Measurements from ENCODE around the gene DOK6.

DNA sequence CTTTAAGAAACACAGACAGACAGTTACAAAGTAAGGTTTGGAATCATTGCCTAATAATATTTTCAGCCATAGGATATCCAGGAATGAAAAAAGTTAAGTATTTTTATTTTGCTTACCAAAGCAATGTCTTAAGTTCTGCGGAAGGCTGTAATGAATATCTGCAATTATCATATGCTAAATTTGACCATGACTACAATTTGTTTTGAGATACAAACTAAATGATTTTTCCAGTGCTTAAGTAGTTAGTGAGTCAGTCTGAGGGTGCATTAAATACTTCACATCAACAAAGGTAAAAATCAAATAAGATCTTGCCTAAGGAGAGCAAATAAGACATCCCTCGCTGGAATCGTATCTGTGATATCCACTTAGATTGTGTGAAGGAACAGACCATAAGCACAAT is 297.0 kb downstream of the DOK6 start:
- no peak for TF ChIP-seq POLR2AphosphoS2 (IDR thresholded peaks at IDR 0.05; ENCODE audit: low read depth, low read length)
- TF ChIP-seq, protein P1, sequence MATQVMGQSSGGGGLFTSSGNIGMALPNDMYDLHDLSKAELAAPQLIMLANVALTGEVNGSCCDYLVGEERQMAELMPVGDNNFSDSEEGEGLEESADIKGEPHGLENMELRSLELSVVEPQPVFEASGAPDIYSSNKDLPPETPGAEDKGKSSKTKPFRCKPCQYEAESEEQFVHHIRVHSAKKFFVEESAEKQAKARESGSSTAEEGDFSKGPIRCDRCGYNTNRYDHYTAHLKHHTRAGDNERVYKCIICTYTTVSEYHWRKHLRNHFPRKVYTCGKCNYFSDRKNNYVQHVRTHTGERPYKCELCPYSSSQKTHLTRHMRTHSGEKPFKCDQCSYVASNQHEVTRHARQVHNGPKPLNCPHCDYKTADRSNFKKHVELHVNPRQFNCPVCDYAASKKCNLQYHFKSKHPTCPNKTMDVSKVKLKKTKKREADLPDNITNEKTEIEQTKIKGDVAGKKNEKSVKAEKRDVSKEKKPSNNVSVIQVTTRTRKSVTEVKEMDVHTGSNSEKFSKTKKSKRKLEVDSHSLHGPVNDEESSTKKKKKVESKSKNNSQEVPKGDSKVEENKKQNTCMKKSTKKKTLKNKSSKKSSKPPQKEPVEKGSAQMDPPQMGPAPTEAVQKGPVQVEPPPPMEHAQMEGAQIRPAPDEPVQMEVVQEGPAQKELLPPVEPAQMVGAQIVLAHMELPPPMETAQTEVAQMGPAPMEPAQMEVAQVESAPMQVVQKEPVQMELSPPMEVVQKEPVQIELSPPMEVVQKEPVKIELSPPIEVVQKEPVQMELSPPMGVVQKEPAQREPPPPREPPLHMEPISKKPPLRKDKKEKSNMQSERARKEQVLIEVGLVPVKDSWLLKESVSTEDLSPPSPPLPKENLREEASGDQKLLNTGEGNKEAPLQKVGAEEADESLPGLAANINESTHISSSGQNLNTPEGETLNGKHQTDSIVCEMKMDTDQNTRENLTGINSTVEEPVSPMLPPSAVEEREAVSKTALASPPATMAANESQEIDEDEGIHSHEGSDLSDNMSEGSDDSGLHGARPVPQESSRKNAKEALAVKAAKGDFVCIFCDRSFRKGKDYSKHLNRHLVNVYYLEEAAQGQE (IDR thresholded peaks at IDR 0.05; ENCODE audit: low read depth, low read length) = no peak
- no peak for TF ChIP-seq EP300 (IDR thresholded peaks at IDR 0.05; ENCODE audit: borderline replicate concordance in 1 of 2, control insufficient read depth in 1 of 2, low read depth in 2 of 2, low read length in 2 of 2)
- no peak for TF ChIP-seq HCFC1 (IDR thresholded peaks at IDR 0.05; ENCODE audit: low read length)
- no peak for TF ChIP-seq IKZF1 (conservative IDR thresholded peaks at IDR 0.05)
- no peak for TF ChIP-seq NR2C2 (IDR thresholded peaks at IDR 0.05; ENCODE audit: borderline replicate concordance, control insufficient read depth, insufficient read length, low read depth)
- no peak for TF ChIP-seq RFX5 (IDR thresholded peaks at IDR 0.05; ENCODE audit: low read depth, low read length)
- no peak for TF ChIP-seq NR2C1 (IDR thresholded peaks at IDR 0.05)
- no peak for TF ChIP-seq EGR1 (IDR thresholded peaks at IDR 0.05; ENCODE audit: borderline replicate concordance in 1 of 2, low read depth in 2 of 2, low read length in 2 of 2)
- no peak for TF ChIP-seq BMI1 (IDR thresholded peaks at IDR 0.05; ENCODE audit: borderline replicate concordance)
- no peak for TF ChIP-seq SIX5 (IDR thresholded peaks at IDR 0.05; ENCODE audit: low read depth, low read length, severe bottlenecking)
